CD8-positive, alpha-beta memory T cell (primary cell): ENCODE measurements around the gene FREM1. TPM values are rescaled to one million over a fixed set of nuclear protein-coding genes. Genes with fewer than 3 reads are reported as not detected.

Source experiments
- CTCF ChIA-PET: fragments of 350-600 bp; sonication (Branson Sonifier 250); formaldehyde crosslinking; loops from one replicate; lab custom pipeline; 2021; ENCODE audit warnings: antibody characterized with exemption; lab: Charles Lee
- POLR2A ChIA-PET: fragments of 350-600 bp; sonication (Branson Sonifier 250); formaldehyde crosslinking; loops from one replicate; lab custom pipeline; 2021; ENCODE audit warnings: antibody characterized with exemption; lab: Charles Lee
- DNase-seq, 5 donors: peaks; one replicate each; pipeline versions ENCODE4 v3.0.0 to v3.0.0-alpha.2; 2020 to 2022; ENCODE audit warnings: mixed read lengths in 1 of 5
- H3K27ac ChIP-seq: one replicate; pipeline ENCODE4 v1.7.0; 2013; ENCODE audit warnings: low read depth, mild to moderate bottlenecking, low read length, moderate library complexity
- H3K27me3 ChIP-seq: 2 replicates; pipeline ENCODE4 v1.7.0; 2013; ENCODE audit warnings: low read length, mild to moderate bottlenecking; ENCODE audit not compliant: insufficient read depth, poor library complexity, severe bottlenecking
- H3K36me3 ChIP-seq: 2 replicates; pipeline ENCODE4 v1.7.0; 2013; ENCODE audit warnings: mild to moderate bottlenecking, low read length, moderate library complexity; ENCODE audit not compliant: insufficient read depth
- H3K4me1 ChIP-seq: 2 replicates; pipeline ENCODE4 v1.7.0; 2013; ENCODE audit warnings: mild to moderate bottlenecking, low read length, moderate library complexity; ENCODE audit not compliant: insufficient read depth
- H3K4me3 ChIP-seq: 2 replicates; pipeline ENCODE4 v1.7.0; 2013; ENCODE audit warnings: mild to moderate bottlenecking, low read length
- H3K9me3 ChIP-seq: 2 replicates; pipeline ENCODE4 v1.7.0; 2013; ENCODE audit warnings: mild to moderate bottlenecking, low read length
- H3K27ac Mint-ChIP-seq, 8 donors: one replicate each; pipeline ENCODE4 v1.8.0; 2020 to 2021; ENCODE audit warnings: mixed read lengths in 8 of 8, mild to moderate bottlenecking in 6 of 8, inconsistent platforms in 3 of 8, moderate library complexity in 3 of 8
- H3K27me3 Mint-ChIP-seq, 2 donors: one replicate each; pipeline ENCODE4 v1.8.0; 2020 to 2021; ENCODE audit warnings: mixed read lengths in 2 of 2, mild to moderate bottlenecking in 1 of 2, moderate library complexity in 1 of 2
- H3K36me3 Mint-ChIP-seq, 3 donors: one replicate each; pipeline ENCODE4 v1.8.0; 2020 to 2021; ENCODE audit warnings: mixed read lengths in 3 of 3, inconsistent platforms in 1 of 3, mild to moderate bottlenecking in 1 of 3
- H3K4me1 Mint-ChIP-seq, 3 donors: one replicate each; pipeline ENCODE4 v1.8.0; 2020 to 2021; ENCODE audit warnings: mixed read lengths in 3 of 3, inconsistent platforms in 1 of 3, mild to moderate bottlenecking in 1 of 3
- H3K4me3 Mint-ChIP-seq, 7 donors: one replicate each; pipeline ENCODE4 v1.8.0; 2020 to 2021; ENCODE audit warnings: mixed read lengths in 7 of 7, mild to moderate bottlenecking in 6 of 7, moderate library complexity in 4 of 7, inconsistent platforms in 2 of 7
- H3K9me3 Mint-ChIP-seq, 5 donors: one replicate each; pipeline ENCODE4 v1.8.0; 2020 to 2022; ENCODE audit warnings: mixed read lengths in 5 of 5, mild to moderate bottlenecking in 3 of 5, moderate library complexity in 2 of 5, inconsistent platforms in 1 of 5
- polyA plus RNA-seq: library from polyadenylated mRNA; unstranded; fragments of 300-500 nt; fragmentation: Illumina TruSeq; gene quantifications from one replicate; pipeline ENCODE4 v1.2.3, GENCODE V29; 2021
- total RNA-seq, 2 experiments: library from RNA; stranded (reverse); gene quantifications; one replicate each; pipeline ENCODE4 v1.2.3, GENCODE V29; 2021

The FREM1 gene
- total and polyA plus RNA-seq, 3 experiments from 2014 or later, result not detected

DNA sequence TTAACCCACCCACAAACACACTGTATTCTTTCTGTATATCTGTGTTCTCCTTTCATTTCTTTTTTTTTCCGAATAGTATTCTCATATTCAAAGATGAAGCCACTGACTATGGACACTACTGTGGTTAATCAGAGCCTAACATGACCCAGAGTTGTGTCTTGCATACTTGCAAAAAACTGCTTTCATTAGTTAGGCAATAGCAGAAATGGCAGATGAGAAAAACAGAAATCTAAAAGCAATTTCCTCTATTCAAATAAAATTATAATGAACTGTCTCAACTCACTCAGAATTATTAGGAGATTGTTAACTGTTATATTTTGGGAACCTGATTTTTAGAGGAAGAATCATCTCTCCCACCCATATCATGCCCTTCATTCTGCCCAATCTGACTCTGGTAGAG is 45.9 kb downstream of the FREM1 start:
- no peaks in the 10 kb centered on the region for H3K27me3 Mint-ChIP-seq
- POLR2A ChIA-PET, result no interaction called here
- no peak overlapping the region for H3K4me3 ChIP-seq
- no peak overlapping the region for H3K27ac Mint-ChIP-seq
- no peak overlapping the region for H3K4me3 Mint-ChIP-seq
- no peaks in the 10 kb centered on the region for H3K9me3 ChIP-seq
- H3K4me1 ChIP-seq, result no peaks in the 10 kb centered on the region
- no peaks in the 10 kb centered on the region for H3K4me1 Mint-ChIP-seq
- no peaks in the 10 kb centered on the region for H3K27me3 ChIP-seq
- peaks cover 0 to 2% (median 0%) of the 10 kb centered on the region in 5 donors for H3K9me3 Mint-ChIP-seq
- no peaks in the 10 kb centered on the region for H3K36me3 Mint-ChIP-seq
- CTCF ChIA-PET, result no interaction called here
- H3K36me3 ChIP-seq, result no peaks in the 10 kb centered on the region
- no peak for DNase-seq
- no peak overlapping the region for H3K27ac ChIP-seq

DNA sequence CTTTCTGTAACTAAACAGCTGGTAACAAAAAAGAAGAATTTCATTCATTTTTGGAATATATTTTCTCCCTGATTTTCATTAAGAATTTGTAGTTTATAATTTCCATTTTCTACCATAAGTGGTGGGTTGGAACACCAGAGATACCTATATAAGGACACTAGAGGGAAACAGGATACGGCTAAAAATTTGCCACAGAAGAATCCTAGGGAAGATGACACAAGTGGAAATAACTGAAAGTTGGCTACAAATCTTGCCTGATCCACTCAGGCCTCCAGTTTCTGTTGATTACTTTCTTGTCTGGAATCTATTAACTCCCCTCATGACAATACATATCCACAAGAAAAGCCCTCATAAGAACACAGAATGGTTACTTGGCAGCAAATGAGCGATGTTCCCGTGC is 46.8 kb downstream of the FREM1 start:
- CTCF ChIA-PET, result no interaction called here
- Mint-ChIP-seq H3K4me3 (no peak overlapping the region), H3K9me3 (peaks cover 0 to 2% (median 0%) of the 10 kb centered on the region in 5 donors), H3K27me3 (no peaks in the 10 kb centered on the region), H3K4me1 (no peaks in the 10 kb centered on the region), H3K36me3 (no peaks in the 10 kb centered on the region), H3K27ac (no peak overlapping the region)
- no peaks in the 10 kb centered on the region for H3K36me3 ChIP-seq
- POLR2A ChIA-PET, result no interaction called here
- H3K4me1 ChIP-seq, result no peaks in the 10 kb centered on the region
- H3K4me3 ChIP-seq, result no peak overlapping the region
- H3K27ac ChIP-seq, result no peak overlapping the region
- DNase-seq, result no peak
- H3K27me3 ChIP-seq, result no peaks in the 10 kb centered on the region
- H3K9me3 ChIP-seq, result no peaks in the 10 kb centered on the region

GRCh38 chr9:14857449-14858305 is 52.6 kb downstream of the FREM1 start:
- H3K4me1 Mint-ChIP-seq, result no peaks in the 10 kb centered on the region
- H3K4me3 ChIP-seq, result no peak overlapping the region
- no peaks in the 10 kb centered on the region for H3K4me1 ChIP-seq
- H3K27ac Mint-ChIP-seq, result no peak overlapping the region
- no peak overlapping the region for H3K4me3 Mint-ChIP-seq
- no peaks in the 10 kb centered on the region for H3K9me3 Mint-ChIP-seq
- H3K36me3 Mint-ChIP-seq, result no peaks in the 10 kb centered on the region
- CTCF ChIA-PET, result no interaction called here
- POLR2A ChIA-PET, result no interaction called here
- H3K27ac ChIP-seq, result no peak overlapping the region
- H3K27me3 ChIP-seq, result no peaks in the 10 kb centered on the region
- peaks cover 0 to 2% of the 10 kb centered on the region in 2 donors for H3K27me3 Mint-ChIP-seq
- DNase-seq, result no peak
- H3K36me3 ChIP-seq, result no peaks in the 10 kb centered on the region
- H3K9me3 ChIP-seq, result no peaks in the 10 kb centered on the region

- no peak for DNase-seq
- Mint-ChIP-seq H3K27ac (no peak overlapping the region), H3K4me1 (no peaks in the 10 kb centered on the region), H3K36me3 (no peaks in the 10 kb centered on the region), H3K4me3 (no peak overlapping the region), H3K9me3 (peaks cover 0 to 4% (median 0%) of the 10 kb centered on the region in 5 donors), H3K27me3 (peaks cover 5 to 22% of the 10 kb centered on the region in 2 donors)
- POLR2A ChIA-PET, result no interaction called here
- Histone ChIP-seq H3K36me3 (no peaks in the 10 kb centered on the region), H3K4me3 (no peak overlapping the region), H3K9me3 (no peaks in the 10 kb centered on the region), H3K27me3 (no peaks in the 10 kb centered on the region), H3K27ac (no peak overlapping the region), H3K4me1 (no peaks in the 10 kb centered on the region)
- CTCF ChIA-PET, result no interaction called here
These were observed 60.4 kb downstream of the FREM1 start for GRCh38 chr9:14849851-14850250.

DNA sequence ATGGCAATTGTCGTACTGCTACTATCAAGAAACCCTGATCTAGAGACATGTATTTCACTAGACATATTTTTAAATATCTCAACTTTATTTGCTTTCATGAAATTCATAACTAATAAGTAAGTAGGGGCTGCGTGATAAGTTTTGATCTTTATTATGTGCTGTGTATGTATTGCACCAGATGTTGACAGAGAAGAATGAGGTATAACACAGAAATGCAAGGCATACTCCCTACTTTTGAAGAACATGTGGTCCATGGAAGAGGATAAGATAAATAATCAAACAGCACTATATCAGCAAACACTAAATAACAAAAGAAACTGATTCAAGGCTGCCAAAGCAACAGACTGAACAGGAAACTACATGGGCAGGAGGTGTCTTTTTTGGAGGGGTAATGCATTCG is 60.9 kb downstream of the FREM1 start:
- Histone ChIP-seq H3K27ac (no peak overlapping the region), H3K4me3 (no peak overlapping the region), H3K36me3 (no peaks in the 10 kb centered on the region), H3K9me3 (no peaks in the 10 kb centered on the region), H3K4me1 (no peaks in the 10 kb centered on the region), H3K27me3 (no peaks in the 10 kb centered on the region)
- ChIA-PET CTCF (no interaction called here), POLR2A (no interaction called here)
- Mint-ChIP-seq H3K27ac (no peak overlapping the region), H3K36me3 (no peaks in the 10 kb centered on the region), H3K4me3 (no peak overlapping the region), H3K27me3 (peaks cover 5 to 22% of the 10 kb centered on the region in 2 donors), H3K4me1 (no peaks in the 10 kb centered on the region), H3K9me3 (peaks cover 0 to 4% (median 2%) of the 10 kb centered on the region in 5 donors)
- DNase-seq, result no peak

DNA sequence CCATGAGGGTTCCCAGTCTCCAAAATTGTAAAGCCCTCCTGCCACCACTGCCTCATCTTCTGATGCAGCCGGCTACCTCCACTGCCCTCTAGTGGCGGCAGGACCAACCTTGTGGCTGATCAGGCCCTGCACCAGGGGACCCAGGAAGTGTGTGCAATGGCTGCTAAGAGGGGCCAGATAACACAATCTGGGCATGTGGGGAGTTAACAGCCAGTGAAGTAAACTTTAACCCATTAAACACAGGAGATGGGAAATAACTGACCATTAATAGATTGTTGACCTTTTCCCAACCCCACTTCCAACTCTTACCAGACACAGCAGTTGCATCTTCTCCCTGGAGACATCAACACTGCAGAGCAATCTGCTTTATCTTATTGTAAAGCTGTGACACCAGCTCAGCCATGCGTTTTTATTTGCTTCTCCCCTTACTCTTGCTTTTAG is 63.3 kb downstream of the FREM1 start:
- no peaks in the 10 kb centered on the region for H3K4me1 Mint-ChIP-seq

DNA sequence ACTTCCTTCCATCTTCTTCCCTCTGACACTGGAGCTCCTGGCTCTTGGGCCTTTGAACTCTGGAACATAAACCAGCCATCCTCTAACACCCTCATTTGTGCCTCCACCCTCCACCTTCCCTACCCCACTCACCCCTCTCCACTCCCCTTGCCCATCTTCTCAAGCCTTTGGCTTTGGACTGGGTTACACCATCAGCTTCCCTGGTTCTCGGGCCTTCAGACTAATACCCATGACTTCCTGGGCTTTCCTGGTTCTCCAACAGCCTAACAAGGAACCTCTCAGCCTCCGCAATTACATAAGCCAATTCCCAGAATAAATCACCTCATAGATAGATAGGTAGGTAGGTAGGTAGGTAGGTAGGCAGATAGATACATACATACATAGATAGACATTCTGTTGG is 67.1 kb downstream of the FREM1 start:
- ChIA-PET POLR2A (no interaction called here), CTCF (no interaction called here)
- peaks cover 0 to 4% (median 2%) of the 10 kb centered on the region in 5 donors for H3K9me3 Mint-ChIP-seq

More for the DNA sequence above, 63.3 kb downstream of the FREM1 start:
- Histone ChIP-seq H3K27ac (no peak overlapping the region), H3K9me3 (no peaks in the 10 kb centered on the region), H3K27me3 (no peaks in the 10 kb centered on the region), H3K4me3 (no peak overlapping the region), H3K36me3 (no peaks in the 10 kb centered on the region), H3K4me1 (no peaks in the 10 kb centered on the region)
- no peak overlapping the region for H3K4me3 Mint-ChIP-seq
- no peaks in the 10 kb centered on the region for H3K36me3 Mint-ChIP-seq
- ChIA-PET CTCF (no interaction called here), POLR2A (no interaction called here)
- H3K27me3 Mint-ChIP-seq, result peaks cover 5 to 19% of the 10 kb centered on the region in 2 donors
- peaks cover 0 to 4% (median 2%) of the 10 kb centered on the region in 5 donors for H3K9me3 Mint-ChIP-seq
- peak in 3 of 5 donors; percentile 2 to 10 (median 3) for DNase-seq
- no peak overlapping the region for H3K27ac Mint-ChIP-seq

GRCh38 chr9:14842269-14842668 is 68.0 kb downstream of the FREM1 start:
- Histone ChIP-seq H3K27me3 (no peaks in the 10 kb centered on the region), H3K27ac (no peak overlapping the region), H3K4me3 (no peak overlapping the region), H3K36me3 (no peaks in the 10 kb centered on the region), H3K4me1 (no peaks in the 10 kb centered on the region), H3K9me3 (no peaks in the 10 kb centered on the region)
- DNase-seq, result no peak
- Mint-ChIP-seq H3K4me3 (no peak overlapping the region), H3K9me3 (peaks cover 0 to 4% (median 2%) of the 10 kb centered on the region in 5 donors), H3K36me3 (no peaks in the 10 kb centered on the region), H3K27me3 (peaks cover 0 to 2% of the 10 kb centered on the region in 2 donors), H3K27ac (no peak overlapping the region), H3K4me1 (no peaks in the 10 kb centered on the region)
- POLR2A ChIA-PET, result no interaction called here
- CTCF ChIA-PET, result no interaction called here

More for the DNA sequence above, 67.1 kb downstream of the FREM1 start:
- Histone ChIP-seq H3K4me3 (no peak overlapping the region), H3K9me3 (no peaks in the 10 kb centered on the region), H3K27me3 (no peaks in the 10 kb centered on the region), H3K36me3 (no peaks in the 10 kb centered on the region), H3K27ac (no peak overlapping the region), H3K4me1 (no peaks in the 10 kb centered on the region)
- Mint-ChIP-seq H3K27ac (no peak overlapping the region), H3K36me3 (no peaks in the 10 kb centered on the region), H3K27me3 (peaks cover 2 to 4% of the 10 kb centered on the region in 2 donors), H3K4me1 (no peaks in the 10 kb centered on the region), H3K4me3 (no peak overlapping the region)
- DNase-seq, result no peak
